PC-3 (cell line): ENCODE data around the gene CANT1. TPM values are rescaled to one million over a fixed set of nuclear protein-coding genes. Genes with fewer than 3 reads are reported as not detected.

ENCODE experiments used
- ATAC-seq: fragments of 200-7000 bp; cut with Tn5 transposase; 2 replicates; pipeline ENCODE4 v1.9.1; 2020; ENCODE audit warnings: mild to moderate bottlenecking, moderate library complexity
- BruUV-seq: library from RNA; stranded (reverse); fragments of 400-500 nt; replicated peaks from 2 replicates; lab custom pipeline; 2021; lab: Mats Ljungman, UMichigan
- CTCF ChIA-PET: fragments of 300-600 bp; sonication (Branson Sonifier 250); formaldehyde crosslinking; loops from one replicate; lab custom pipeline; 2022; ENCODE audit warnings: antibody characterized with exemption; lab: Charles Lee
- POLR2A ChIA-PET: fragments of 300-600 bp; sonication (Branson Sonifier 250); formaldehyde crosslinking; loops from one replicate; lab custom pipeline; 2022; ENCODE audit warnings: antibody characterized with exemption; ENCODE audit not compliant: unreplicated experiment; lab: Charles Lee
- DNase-seq: peaks from one replicate; pipeline ENCODE4 v3.0.0-alpha.2; 2015
- H2AFZ ChIP-seq: fragments of 300-600 bp; sonication (generic); 2 replicates; pipeline ENCODE4 v1.6.0; 2016; ENCODE audit warnings: antibody characterized with exemption, low read length
- H3F3A ChIP-seq: fragments of 300-600 bp; sonication (generic); one replicate; pipeline ENCODE4 v1.6.0; 2017; ENCODE audit warnings: antibody characterized with exemption, low read length, control low read depth, mild to moderate bottlenecking; ENCODE audit not compliant: unreplicated experiment
- H3K27ac ChIP-seq: fragments of 300-600 bp; sonication (generic); 2 replicates; pipeline ENCODE4 v1.5.1; 2016; ENCODE audit warnings: mild to moderate bottlenecking, low read length
- H3K27me3 ChIP-seq: fragments of 300-600 bp; sonication (generic); 2 replicates; pipeline ENCODE4 v1.6.1; 2016; ENCODE audit warnings: low read length, mixed read lengths
- H3K36me3 ChIP-seq: fragments of 300-600 bp; sonication (generic); 2 replicates; pipeline ENCODE4 v1.6.1; 2016; ENCODE audit warnings: low read depth, mixed run types, low read length, mixed read lengths
- H3K4me1 ChIP-seq: fragments of 300-600 bp; sonication (generic); 2 replicates; pipeline ENCODE4 v1.5.1; 2016; ENCODE audit warnings: low read length; ENCODE audit not compliant: insufficient read depth
- H3K4me2 ChIP-seq: fragments of 300-600 bp; sonication (generic); 2 replicates; pipeline ENCODE4 v1.6.0; 2016; ENCODE audit warnings: low read length
- H3K4me3 ChIP-seq: fragments of 300-600 bp; sonication (generic); 2 replicates; pipeline ENCODE4 v1.5.1; 2016; ENCODE audit warnings: mild to moderate bottlenecking, low read length, mixed read lengths
- H3K79me2 ChIP-seq: fragments of 300-600 bp; sonication (generic); 2 replicates; pipeline ENCODE4 v1.6.1; 2017; ENCODE audit warnings: low read length, mixed read lengths
- H3K9ac ChIP-seq: fragments of 300-600 bp; sonication (generic); 2 replicates; pipeline ENCODE4 v1.6.0; 2016; ENCODE audit warnings: mild to moderate bottlenecking, low read length
- H3K9me2 ChIP-seq: fragments of 300-600 bp; sonication (generic); replicated peaks from 2 replicates; pipeline ENCODE4 v1.6.1; 2016; ENCODE audit warnings: mixed run types, low read length, mixed read lengths
- H3K9me3 ChIP-seq: fragments of 300-600 bp; sonication (generic); 2 replicates; pipeline ENCODE4 v1.6.1; 2016; ENCODE audit warnings: low read length, mixed read lengths
- H4K20me1 ChIP-seq: fragments of 300-600 bp; sonication (generic); 2 replicates; pipeline ENCODE4 v1.6.1; 2016; ENCODE audit warnings: low read length, mixed read lengths
- CTCF ChIP-seq: fragments of 300-600 bp; sonication (generic); conservative IDR thresholded peaks from 2 replicates; pipeline ENCODE4 v1.5.1; 2017; ENCODE audit warnings: antibody characterized with exemption, low read depth, mild to moderate bottlenecking, low read length
- EZH2 ChIP-seq: fragments of 300-600 bp; sonication (generic); IDR thresholded peaks from one replicate; pipeline ENCODE4 v1.6.1; 2017; ENCODE audit warnings: antibody characterized with exemption, mild to moderate bottlenecking, low read length; ENCODE audit not compliant: unreplicated experiment
- EZH2phosphoT487 ChIP-seq: fragments of 300-600 bp; sonication (generic); IDR thresholded peaks from 2 replicates; pipeline ENCODE4 v1.6.1; 2018; ENCODE audit warnings: mild to moderate bottlenecking, antibody characterized with exemption, low read length, borderline replicate concordance
- intact Hi-C: fragments of 100-400 bp; cut with micrococcal nuclease; formaldehyde crosslinking; loops from 2 replicates; pipeline ENCODE4 v1.9.0; 2023
- total RNA-seq: library from RNA; depleted of rRNA; stranded (reverse); fragments of >200 nt; gene quantifications from 2 replicates; pipeline ENCODE4 v1.2.3, GENCODE V29; 2014

Gene CANT1
- total RNA-seq, 1 experiment from 2014 or later, result 191 TPM

- ATAC-seq, result peak; percentile 79
Observed at GRCh38 chr17:78995761-78996451, 13.7 kb downstream of the CANT1 start.

GRCh38 chr17:78995022-78995760, 14.4 kb downstream of the CANT1 start:
- DNase-seq (no peak), ATAC-seq (no peak)
- Histone ChIP-seq H3K36me3 (peaks cover 77% of the 10 kb centered on the region), H3F3A (peaks cover 12% of the 10 kb centered on the region), H3K79me2 (peaks cover 86% of the 10 kb centered on the region), H3K27me3 (no peaks in the 10 kb centered on the region), H3K4me2 (peak overlapping the region; percentile 65), H3K4me1 (peaks cover 46% of the 10 kb centered on the region), H3K9ac (peak overlapping the region; percentile 60), H3K9me2 (no peaks in the 10 kb centered on the region), H3K27ac (peak overlapping the region; percentile 91), H4K20me1 (peaks cover 13% of the 10 kb centered on the region), H2AFZ (no peak overlapping the region), H3K4me3 (peak overlapping the region; percentile 9; the same call in 1 of the 2 replicates), H3K9me3 (no peaks in the 10 kb centered on the region)
- no TSS peak for BruUV-seq
- ChIA-PET POLR2A (interaction anchor here (0.6 kb wide), 1 partner anchor 28 kb away, joined by 6 read pairs; no protein-coding TSS in a partner anchor), CTCF (interaction anchor here (0.7 to 1.8 kb wide), 3 partner anchors 10 to 79 kb away, joined by 3 to 9 read pairs (median 4); partner anchors contain the start of gene ENGASE)
- TF ChIP-seq EZH2phosphoT487 (no peak), CTCF (no peak), EZH2 (no peak)
- intact Hi-C loops, result no loop called here

More at GRCh38 chr17:78995761-78996451, 13.7 kb downstream of the CANT1 start:
- Histone ChIP-seq H2AFZ (no peak overlapping the region), H3K4me2 (peak overlapping the region; percentile 65), H3K27ac (peak overlapping the region; percentile 91), H3K27me3 (no peaks in the 10 kb centered on the region), H3K36me3 (peaks cover 72% of the 10 kb centered on the region), H3F3A (peaks cover 12% of the 10 kb centered on the region), H3K79me2 (peaks cover 93% of the 10 kb centered on the region), H3K4me3 (peak overlapping the region; percentile 9; the same call in 1 of the 2 replicates), H3K9me3 (no peaks in the 10 kb centered on the region), H4K20me1 (peaks cover 13% of the 10 kb centered on the region), H3K9ac (peak overlapping the region; percentile 60), H3K4me1 (peaks cover 48% of the 10 kb centered on the region), H3K9me2 (no peaks in the 10 kb centered on the region)
- TF ChIP-seq EZH2 (no peak), EZH2phosphoT487 (no peak), CTCF (no peak)
- BruUV-seq, result TSS peak; percentile 28
- peak; percentile 96 for DNase-seq
- POLR2A ChIA-PET, result interaction anchor here (0.6 to 1.4 kb wide), 11 partner anchors 9 to 1711 kb away, joined by 3 to 25 read pairs (median 4); partner anchors contain the start of gene CANT1
- intact Hi-C loops, result no loop called here
- CTCF ChIA-PET, result interaction anchor here (0.6 to 1.8 kb wide), 9 partner anchors 9 to 454 kb away, joined by 3 to 9 read pairs (median 4); partner anchors contain the start of gene ENGASE
